GM18861 (cell line): Measurements from ENCODE around the gene WIPF2.

Experiments
- ATAC-seq: cut with Tn5 transposase; IDR thresholded peaks from one replicate; pipeline ENCODE4 v1.9.1; 2021; ENCODE audit not compliant: unreplicated experiment

Gene WIPF2

GRCh38 chr17:40244255-40244654, 25.2 kb downstream of the WIPF2 start:
- no peak for ATAC-seq

- ATAC-seq, result no peak
These were observed 28.9 kb downstream of the WIPF2 start for GRCh38 chr17:40247926-40248495.

- ATAC-seq, result no peak
These were observed 29.4 kb downstream of the WIPF2 start for GRCh38 chr17:40248507-40248906.

GRCh38 chr17:40251576-40251975, 32.5 kb downstream of the WIPF2 start:
- no peak for ATAC-seq

- no peak for ATAC-seq
These were observed 34.5 kb downstream of the WIPF2 start for GRCh38 chr17:40253565-40253964.

- no peak for ATAC-seq
These were observed 40.4 kb downstream of the WIPF2 start for GRCh38 chr17:40259505-40259904.

GRCh38 chr17:40260528-40260927, 41.4 kb downstream of the WIPF2 start:
- ATAC-seq, result no peak

- no peak for ATAC-seq
These were observed 45.5 kb downstream of the WIPF2 start for GRCh38 chr17:40264458-40265185.

- ATAC-seq, result no peak
These were observed 46.2 kb downstream of the WIPF2 start for GRCh38 chr17:40265337-40265736.

- ATAC-seq, result no peak
These were observed 47.8 kb downstream of the WIPF2 start for GRCh38 chr17:40266882-40267281.

- no peak for ATAC-seq
These were observed 49.1 kb downstream of the WIPF2 start for GRCh38 chr17:40268141-40268712.

- ATAC-seq, result no peak
These were observed 59.3 kb downstream of the WIPF2 start for GRCh38 chr17:40278414-40278813.

- ATAC-seq, result no peak
These were observed 60.3 kb downstream of the WIPF2 start for GRCh38 chr17:40279402-40279801.

GRCh38 chr17:40281663-40282062, 62.6 kb downstream of the WIPF2 start:
- ATAC-seq, result no peak

GRCh38 chr17:40283662-40284061, 64.6 kb downstream of the WIPF2 start:
- no peak for ATAC-seq

- no peak for ATAC-seq
These were observed 65.1 kb downstream of the WIPF2 start for GRCh38 chr17:40284085-40284713.

GRCh38 chr17:40286473-40286872, 67.4 kb downstream of the WIPF2 start:
- no peak for ATAC-seq

- no peak for ATAC-seq
These were observed 68.0 kb downstream of the WIPF2 start for GRCh38 chr17:40287159-40287493.

- ATAC-seq, result peak; percentile 85
These were observed 68.6 kb downstream of the WIPF2 start, which contains the start of gene CDC6 for GRCh38 chr17:40287494-40288369. TSS of gene CDC6 (plus strand) at chr17:40287879. CDS start at chr17:40289421, 1,542 bp downstream.

- ATAC-seq, result no peak
These were observed 71.7 kb downstream of the WIPF2 start for GRCh38 chr17:40290629-40291280.

GRCh38 chr17:40291281-40291664, 72.2 kb downstream of the WIPF2 start:
- no peak for ATAC-seq
